PC-9 (cell line): Measurements from ENCODE around the gene PARP9. TPM values are rescaled to one million over a fixed set of nuclear protein-coding genes. Genes with fewer than 3 reads are reported as not detected.
A peak's percentile ranks its signal among the peaks of the same experiment; 100 is the strongest.

ENCODE experiments used
- BruUV-seq: library from RNA; stranded (reverse); fragments of 400-500 nt; replicated peaks from 2 replicates; lab custom pipeline; 2021; lab: Mats Ljungman, UMichigan
- CTCF ChIA-PET: fragments of 300-600 bp; sonication (Branson Sonifier 250); formaldehyde crosslinking; loops from one replicate; lab custom pipeline; 2022; ENCODE audit warnings: antibody characterized with exemption; lab: Charles Lee
- POLR2A ChIA-PET: fragments of 300-600 bp; sonication (Branson Sonifier 250); formaldehyde crosslinking; loops from one replicate; lab custom pipeline; 2022; ENCODE audit warnings: antibody characterized with exemption; ENCODE audit not compliant: unreplicated experiment; lab: Charles Lee
- DNase-seq, 2 experiments: peaks; one replicate each; pipeline versions ENCODE4 v3.0.0 to v3.0.0-alpha.2; 2015 to 2022; ENCODE audit warnings: mixed read lengths in 1 of 2
- H2AFZ ChIP-seq: fragments of 200-600 bp; sonication (generic); 2 replicates; pipeline ENCODE4 v1.8.1; 2017; ENCODE audit warnings: antibody characterized with exemption
- H3F3A ChIP-seq: fragments of 200-600 bp; sonication (generic); 2 replicates; pipeline ENCODE4 v1.8.1; 2017; ENCODE audit warnings: antibody characterized with exemption, mild to moderate bottlenecking, low read depth; ENCODE audit not compliant: insufficient read depth
- H3K27ac ChIP-seq: fragments of 200-600 bp; sonication (generic); 2 replicates; pipeline ENCODE4 v1.6.1; 2016; ENCODE audit warnings: mixed run types
- H3K27me3 ChIP-seq: fragments of 200-600 bp; sonication (generic); 2 replicates; pipeline ENCODE4 v1.6.1; 2016; ENCODE audit warnings: low read depth, mixed run types; ENCODE audit not compliant: insufficient read depth
- H3K36me3 ChIP-seq: fragments of 200-600 bp; sonication (generic); 2 replicates; pipeline ENCODE4 v1.6.1; 2016; ENCODE audit warnings: low read depth, mixed run types
- H3K4me1 ChIP-seq: fragments of 200-600 bp; sonication (generic); replicated peaks from 2 replicates; pipeline ENCODE4 v1.6.1; 2016; ENCODE audit warnings: mixed run types; ENCODE audit not compliant: insufficient read depth
- H3K4me2 ChIP-seq: fragments of 200-600 bp; sonication (generic); 2 replicates; pipeline ENCODE4 v1.6.1; 2017; ENCODE audit warnings: mixed run types
- H3K4me3 ChIP-seq: fragments of 200-600 bp; sonication (generic); 2 replicates; pipeline ENCODE4 v1.6.1; 2016; ENCODE audit warnings: mixed run types
- H3K79me2 ChIP-seq: fragments of 200-600 bp; sonication (generic); 2 replicates; pipeline ENCODE4 v1.6.1; 2017; ENCODE audit warnings: low read depth, mixed run types
- H3K9me2 ChIP-seq: fragments of 200-600 bp; sonication (generic); 2 replicates; pipeline ENCODE4 v1.8.1; 2017; ENCODE audit warnings: mild to moderate bottlenecking; ENCODE audit not compliant: insufficient read depth
- H3K9me3 ChIP-seq: fragments of 200-600 bp; sonication (generic); 2 replicates; pipeline ENCODE4 v1.8.1; 2016; ENCODE audit warnings: low read depth; ENCODE audit not compliant: insufficient read depth
- H4K20me1 ChIP-seq: fragments of 200-600 bp; sonication (generic); 2 replicates; pipeline ENCODE4 v1.8.1; 2017; ENCODE audit not compliant: insufficient read depth
- CTCF ChIP-seq: fragments of 200-600 bp; sonication (generic); conservative IDR thresholded peaks from 2 replicates; pipeline ENCODE4 v1.6.1; 2017; ENCODE audit warnings: mixed run types, antibody characterized with exemption, mild to moderate bottlenecking, moderate library complexity
- EZH2 ChIP-seq: fragments of 200-600 bp; sonication (generic); IDR thresholded peaks from 2 replicates; pipeline ENCODE4 v1.8.0; 2017; ENCODE audit warnings: antibody characterized with exemption, low read depth
- intact Hi-C: fragments of 100-400 bp; cut with micrococcal nuclease; formaldehyde crosslinking; loops from one replicate; pipeline ENCODE4 v1.10.0; 2022; ENCODE audit not compliant: unreplicated experiment
- total RNA-seq: library from RNA; stranded (reverse); gene quantifications from 2 replicates; pipeline ENCODE4 v1.2.3, GENCODE V29; 2021

PARP9 gene
- total RNA-seq, 1 experiment from 2014 or later, result 21.1 TPM

- H3K9me2 ChIP-seq, result no peaks in the 10 kb centered on the region
- peaks cover 31% of the 10 kb centered on the region for H3K36me3 ChIP-seq
- no peak overlapping the region for H2AFZ ChIP-seq
- H3K4me1 ChIP-seq, result peaks cover 25% of the 10 kb centered on the region
- no peaks in the 10 kb centered on the region for H3K27me3 ChIP-seq
- TF ChIP-seq EZH2 (no peak), CTCF (no peak)
- peaks cover 15% of the 10 kb centered on the region; the same call in 1 of the 2 replicates for H4K20me1 ChIP-seq
- no TSS peak for BruUV-seq
- peaks cover 78% of the 10 kb centered on the region for H3K79me2 ChIP-seq
- ChIA-PET POLR2A (interaction anchor here (0.6 kb wide), 1 partner anchor 60 kb away, joined by 7 read pairs; no protein-coding TSS in a partner anchor), CTCF (no interaction called here)
- H3K27ac ChIP-seq, result peak overlapping the region; percentile 75
- peak; percentile 25 to 79 for DNase-seq
- H3K9me3 ChIP-seq, result no peaks in the 10 kb centered on the region
- peaks cover 28% of the 10 kb centered on the region for H3F3A ChIP-seq
- peak overlapping the region; percentile 18 for H3K4me2 ChIP-seq
- intact Hi-C loops, result loop anchor here (1.0 kb wide), 1 partner anchor 14 kb away; no protein-coding TSS in a partner anchor
- H3K4me3 ChIP-seq, result no peak overlapping the region
Observed at GRCh38 chr3:122497425-122497824, 66.7 kb downstream of the PARP9 start.

GRCh38 chr3:122496508-122496907 is 67.6 kb downstream of the PARP9 start:
- peaks cover 69% of the 10 kb centered on the region for H3K79me2 ChIP-seq
- intact Hi-C loops, result no loop called here
- H3K27ac ChIP-seq, result peak overlapping the region; percentile 75; the same call in 1 of the 2 replicates

GRCh38 chr3:122493296-122493695 is 70.8 kb downstream of the PARP9 start:
- ChIA-PET POLR2A (no interaction called here), CTCF (no interaction called here)
- Histone ChIP-seq H3F3A (peaks cover 19% of the 10 kb centered on the region), H4K20me1 (peaks cover 5% of the 10 kb centered on the region; the same call in 1 of the 2 replicates), H3K4me2 (no peak overlapping the region), H3K9me3 (no peaks in the 10 kb centered on the region), H3K9me2 (no peaks in the 10 kb centered on the region), H3K4me1 (peaks cover 15% of the 10 kb centered on the region), H3K36me3 (peaks cover 36% of the 10 kb centered on the region), H3K4me3 (no peak overlapping the region), H3K27me3 (no peaks in the 10 kb centered on the region), H2AFZ (no peak overlapping the region), H3K79me2 (peaks cover 53% of the 10 kb centered on the region), H3K27ac (0 out of 2 replicates have a peak overlapping the region, but pooled peaks have one; percentile 18)
- no peak for TF ChIP-seq CTCF
- TF ChIP-seq EZH2, result no peak
- BruUV-seq, result no TSS peak
- intact Hi-C loops, result no loop called here
- no peak for DNase-seq

More at GRCh38 chr3:122496508-122496907, 67.6 kb downstream of the PARP9 start:
- no peak overlapping the region for H3K4me3 ChIP-seq
- no peak overlapping the region for H2AFZ ChIP-seq
- no peaks in the 10 kb centered on the region for H3K27me3 ChIP-seq
- no peaks in the 10 kb centered on the region for H3K9me2 ChIP-seq
- no peaks in the 10 kb centered on the region for H3K9me3 ChIP-seq
- no peak for DNase-seq
- H3F3A ChIP-seq, result peaks cover 28% of the 10 kb centered on the region
- H4K20me1 ChIP-seq, result peaks cover 8% of the 10 kb centered on the region; the same call in 1 of the 2 replicates
- BruUV-seq, result no TSS peak
- TF ChIP-seq CTCF, result no peak
- no peak for TF ChIP-seq EZH2
- H3K4me2 ChIP-seq, result no peak overlapping the region
- CTCF ChIA-PET, result interaction anchor here (0.7 kb wide), 1 partner anchor 11 kb away, joined by 3 read pairs; no protein-coding TSS in a partner anchor
- H3K36me3 ChIP-seq, result peaks cover 32% of the 10 kb centered on the region
- H3K4me1 ChIP-seq, result peaks cover 25% of the 10 kb centered on the region
- POLR2A ChIA-PET, result interaction anchor here (0.6 kb wide), 2 partner anchors 59 to 68 kb away, joined by 3 to 7 read pairs; partner anchors contain the start of genes DTX3L and PARP9
